ENCODE data around the gene UBE2N.
A peak's percentile ranks its signal among the peaks of the same experiment; 100 is the strongest.

The UBE2N gene

DNA sequence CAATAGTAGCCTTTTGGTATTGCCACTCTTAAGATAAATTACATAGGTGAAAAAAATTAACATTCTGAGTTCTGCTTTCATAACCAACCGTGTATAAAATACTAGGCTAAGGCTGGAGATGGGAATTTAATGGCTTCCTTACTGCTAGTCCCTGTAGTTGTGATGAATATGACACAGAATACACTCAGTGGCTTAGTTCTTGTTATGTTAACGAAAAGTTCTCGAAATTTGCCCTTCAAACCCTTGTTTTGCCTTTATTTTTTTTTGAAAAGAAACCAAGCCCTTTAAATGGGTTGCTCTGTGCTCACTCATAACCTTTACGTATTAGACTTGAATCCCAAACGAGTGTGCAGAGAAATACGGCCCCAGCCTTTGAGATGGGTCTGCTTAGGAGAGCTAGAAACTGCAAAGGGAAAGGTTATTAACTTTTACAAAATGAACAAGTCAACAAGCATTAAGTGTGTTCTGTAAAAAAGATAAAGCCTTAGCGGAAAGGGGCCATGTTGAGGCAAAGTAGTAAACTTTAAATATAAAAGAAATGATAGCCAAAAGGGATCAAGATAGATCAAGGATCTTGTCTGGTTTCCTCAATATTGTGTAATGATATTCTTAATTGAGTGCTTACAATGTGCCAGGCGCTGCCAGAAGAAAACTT is 62.3 kb downstream of the UBE2N start:
- no peak for DNase-seq

DNA sequence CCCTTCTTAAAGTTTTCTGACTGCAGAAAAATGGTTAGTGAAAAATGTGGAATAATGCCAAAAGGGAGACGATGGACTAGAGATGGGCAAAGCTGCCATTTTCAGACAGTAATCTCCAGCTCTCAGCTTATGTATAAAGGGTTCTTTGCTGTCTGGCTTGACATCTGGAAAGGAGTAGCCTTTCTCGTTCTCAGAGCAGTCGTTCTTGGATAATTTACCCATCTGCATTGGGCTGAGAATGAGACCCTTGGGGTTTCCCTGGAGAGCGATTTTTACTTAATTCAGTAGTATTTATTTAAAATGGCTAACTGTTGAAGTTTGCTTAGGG is 62.8 kb downstream of the UBE2N start:
- no peak for DNase-seq

DNA sequence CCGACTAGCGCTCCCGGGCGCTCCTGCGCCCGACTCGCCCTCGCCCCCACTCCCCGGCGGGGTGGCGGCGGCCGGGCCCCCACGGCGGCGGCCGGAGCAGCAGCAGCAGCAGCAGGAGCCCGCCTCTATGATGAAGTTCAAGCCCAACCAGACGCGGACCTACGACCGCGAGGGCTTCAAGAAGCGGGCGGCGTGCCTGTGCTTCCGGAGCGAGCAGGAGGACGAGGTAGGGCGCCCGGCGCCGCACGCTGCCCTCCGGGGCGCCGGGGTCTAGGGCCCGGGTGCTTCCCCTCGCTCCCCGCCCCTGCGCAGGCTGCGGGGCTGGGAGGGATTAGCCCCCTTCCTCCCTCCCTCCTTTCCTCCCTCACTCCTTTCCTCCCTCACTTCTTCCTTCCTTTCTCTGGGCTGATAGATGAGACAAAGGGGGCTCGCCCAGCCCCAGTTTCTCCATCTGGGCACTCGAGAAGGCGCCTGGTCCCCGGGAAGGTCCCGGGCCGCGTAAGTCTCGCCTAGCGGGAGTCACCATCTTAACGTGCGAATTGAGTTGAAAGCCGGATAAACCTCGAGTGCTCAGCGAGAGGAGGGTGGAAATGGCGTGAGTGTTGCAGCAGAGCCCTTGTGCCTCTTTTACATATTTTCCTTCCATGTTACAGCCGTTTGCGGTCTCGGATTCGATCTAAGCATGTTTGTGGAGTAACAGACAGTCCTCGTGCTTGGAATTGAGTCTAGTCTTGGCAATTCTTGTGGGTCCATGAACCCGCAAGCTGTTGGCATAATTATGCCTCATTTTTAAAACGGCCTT is 63.4 kb downstream of the UBE2N start:
- peak; percentile 76 to 83 for DNase-seq

DNA sequence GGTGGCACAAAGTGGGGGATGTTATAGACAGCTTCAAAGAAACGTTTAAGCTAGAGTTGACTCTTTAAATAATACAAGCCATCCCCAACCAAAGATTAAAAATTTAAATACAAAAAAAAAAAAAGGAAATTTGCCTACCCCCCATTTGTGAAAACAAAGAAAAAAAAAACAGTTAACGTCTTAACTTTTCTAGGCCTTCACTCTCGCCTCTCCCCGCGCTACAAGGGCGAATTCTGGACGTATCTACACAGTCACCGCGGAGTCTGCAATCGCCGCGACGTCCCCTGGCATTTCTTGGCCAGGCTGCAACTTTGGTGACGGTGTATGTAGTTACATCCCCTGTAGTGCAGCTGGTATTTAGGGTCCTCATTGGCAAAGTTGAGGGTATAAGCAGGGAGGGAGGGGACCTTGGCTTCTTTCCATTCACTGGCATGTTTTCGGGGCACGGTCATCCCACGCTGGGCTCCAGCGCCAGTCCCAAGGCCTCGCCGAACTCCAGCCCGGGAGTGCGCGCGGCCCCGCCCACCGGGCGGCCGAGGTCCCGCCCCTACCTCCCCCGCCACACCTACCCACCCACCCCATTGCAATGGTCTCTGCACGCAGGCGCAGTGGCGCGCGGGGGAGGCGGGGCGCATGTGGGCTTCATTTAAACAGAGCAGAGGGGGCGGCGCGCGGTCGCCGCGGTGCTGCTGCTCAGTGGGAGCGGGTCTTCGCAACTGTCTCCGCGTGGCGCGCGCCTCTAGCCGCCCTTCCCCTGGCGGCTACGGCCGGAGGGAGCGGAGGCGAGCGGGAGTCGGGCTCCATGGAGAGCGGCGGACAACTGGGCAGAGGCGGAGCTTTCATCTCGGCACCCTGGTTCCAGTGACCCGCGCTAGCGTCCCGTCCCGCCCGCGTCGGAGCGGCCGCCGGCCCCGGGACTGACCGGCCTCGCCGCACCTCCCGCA is 64.2 kb downstream of the UBE2N start, which contains the start of gene NUDT4:
TSS of gene NUDT4 (plus strand) at position 674 of the 944 bp plus-strand sequence. CDS start 398 bp downstream, outside the sequence.
- DNase-seq = peak; percentile 90 to 93

DNA sequence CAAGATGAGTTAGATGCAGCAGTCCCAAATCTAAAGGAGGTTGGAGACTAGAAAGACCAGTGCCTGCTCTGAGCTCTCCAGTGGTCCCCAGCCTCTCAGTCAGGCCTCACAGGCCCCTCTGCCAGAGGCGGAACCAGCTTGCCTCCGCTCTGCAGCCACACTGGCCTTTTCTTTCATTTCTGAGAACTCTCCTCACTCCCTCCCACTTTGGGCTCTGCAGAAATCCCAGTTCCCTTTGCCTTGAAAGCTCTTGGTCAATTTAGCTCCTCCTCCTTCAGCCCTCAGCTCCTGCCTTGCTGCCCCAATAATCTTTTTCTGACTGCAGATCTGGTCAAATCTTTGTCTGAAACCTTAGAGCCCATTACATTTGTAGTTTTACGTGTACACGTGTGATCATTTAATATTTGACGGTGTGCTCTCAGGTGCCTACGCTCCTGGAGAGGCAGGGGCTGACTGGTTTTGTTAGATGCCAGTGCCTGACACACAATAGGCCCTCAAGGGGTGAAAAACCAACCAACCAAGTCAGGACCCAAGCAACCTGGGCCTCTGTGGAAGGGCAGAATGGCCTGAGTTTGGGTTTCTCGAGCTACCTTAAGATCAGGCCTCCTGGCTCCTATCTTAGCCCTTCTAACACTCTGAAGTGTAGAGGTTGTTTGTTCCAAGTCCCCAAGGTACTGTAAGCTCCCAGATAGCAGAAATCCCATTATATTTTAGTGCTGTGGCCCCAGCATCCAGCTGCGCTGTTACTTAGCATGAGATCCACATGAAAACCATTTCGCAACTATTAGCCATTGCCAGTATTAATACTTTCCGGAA is 65.1 kb downstream of the UBE2N start:
- peak; percentile 89 for DNase-seq

DNA sequence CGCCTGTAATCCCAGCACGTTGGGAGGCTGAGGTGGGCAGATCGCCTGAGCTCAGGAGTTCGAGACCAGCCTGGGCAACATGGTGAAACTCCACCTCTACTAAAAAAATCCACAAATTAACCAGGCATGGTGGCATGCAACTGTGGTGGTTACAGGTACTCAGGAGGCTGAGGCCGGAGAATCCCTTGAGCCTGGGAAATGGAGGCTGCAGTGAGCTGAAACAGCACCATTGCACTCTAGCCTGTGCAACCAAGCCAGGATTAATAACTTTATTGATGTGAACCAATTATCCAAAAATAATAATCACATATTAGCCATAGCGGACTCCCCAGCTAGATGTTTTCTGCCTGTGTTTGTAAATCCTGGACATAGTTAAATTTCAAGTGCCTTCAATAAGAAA is 65.8 kb downstream of the UBE2N start:
- no peak for DNase-seq

DNA sequence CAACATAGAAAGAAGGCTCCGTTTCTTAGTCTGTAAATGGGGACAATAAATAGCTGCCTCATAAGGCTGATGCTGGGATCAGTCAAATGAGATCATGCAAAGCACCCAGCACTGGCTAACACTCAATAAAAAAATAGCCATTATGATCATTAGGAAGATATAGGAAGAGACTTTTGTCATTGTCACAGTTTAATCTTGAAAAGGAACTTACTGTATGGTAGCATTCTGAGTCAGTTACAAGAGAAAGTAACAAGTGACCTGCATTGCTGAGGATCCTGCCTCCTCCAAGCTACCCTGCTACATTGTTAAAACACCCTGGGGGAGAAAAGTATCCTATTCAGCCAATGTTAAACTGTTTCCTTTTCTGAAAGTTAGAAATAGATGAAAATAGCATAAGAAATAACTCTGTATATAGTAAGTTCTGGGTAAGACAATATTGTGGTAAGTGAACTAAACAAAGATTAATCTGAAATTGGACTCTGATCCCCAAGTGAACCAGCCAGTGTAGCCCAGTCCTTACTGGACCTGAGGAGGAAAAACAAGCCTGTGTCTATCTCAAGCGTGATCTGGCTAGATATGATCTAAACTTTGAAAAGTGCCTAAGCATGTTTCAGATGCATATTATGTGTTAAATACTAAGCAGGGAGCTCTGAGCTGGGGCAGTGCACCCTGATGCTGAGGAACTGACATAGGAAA is 67.6 kb downstream of the UBE2N start:
- peak; percentile 23 to 46 for DNase-seq

DNA sequence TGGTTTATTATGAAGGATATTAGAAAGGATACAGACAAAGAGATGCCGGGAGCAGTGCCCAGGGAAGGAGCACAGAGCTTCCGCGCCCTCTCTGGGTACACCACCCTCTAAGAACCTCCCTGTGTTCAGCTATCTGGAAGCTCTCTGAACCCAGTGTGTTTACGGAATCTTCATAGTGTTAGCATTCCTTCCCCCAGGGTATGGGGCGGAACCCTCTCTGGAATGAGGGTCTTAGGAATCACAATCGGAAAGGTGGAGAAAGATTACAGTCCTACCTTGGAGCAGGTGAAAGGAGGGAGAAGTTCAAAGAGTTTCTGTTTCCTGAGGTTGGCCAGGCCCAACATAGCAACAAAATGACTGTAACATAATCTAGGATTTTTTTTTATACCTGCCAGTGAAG is 70.8 kb downstream of the UBE2N start:
- no peak for DNase-seq

DNA sequence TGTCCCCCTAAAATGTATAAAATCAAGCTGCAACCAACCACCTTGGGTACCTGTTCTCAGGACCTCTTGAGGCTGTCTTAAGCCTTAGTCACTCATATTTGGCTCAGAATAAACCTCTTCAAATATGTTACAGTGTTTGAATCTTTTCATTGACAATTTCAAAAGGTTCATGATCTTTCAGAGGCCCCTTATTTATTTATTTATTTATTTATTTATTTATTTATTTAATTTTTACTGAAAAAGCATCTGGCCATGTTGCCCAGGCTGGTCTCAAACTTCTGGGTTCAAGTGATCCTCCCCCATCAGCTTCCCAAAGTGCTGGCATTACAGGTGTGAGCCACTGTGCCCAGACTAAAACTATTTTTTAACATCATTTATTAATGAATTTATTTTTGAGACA is 72.2 kb downstream of the UBE2N start:
- DNase-seq = no peak

DNA sequence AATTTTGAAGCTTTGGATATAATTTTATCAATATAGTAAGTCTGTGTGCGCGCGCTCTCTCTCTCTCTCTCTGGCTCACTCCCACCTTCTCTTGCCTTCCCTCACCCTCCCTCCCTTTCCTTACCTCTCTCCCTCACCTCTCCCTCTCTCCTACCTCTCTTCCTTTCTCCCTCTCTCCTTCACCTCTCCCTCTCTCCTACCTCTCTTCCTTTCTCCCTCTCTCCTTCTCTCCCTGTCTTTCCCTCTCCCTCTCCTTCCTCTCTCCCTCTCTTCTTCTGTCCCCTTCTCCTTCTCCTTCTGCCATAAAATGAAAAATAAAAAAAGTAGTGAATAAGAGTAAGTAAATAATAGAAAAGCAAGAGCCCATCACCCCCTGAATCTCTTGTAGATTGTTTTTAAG is 73.0 kb downstream of the UBE2N start:
- no peak for DNase-seq

DNA sequence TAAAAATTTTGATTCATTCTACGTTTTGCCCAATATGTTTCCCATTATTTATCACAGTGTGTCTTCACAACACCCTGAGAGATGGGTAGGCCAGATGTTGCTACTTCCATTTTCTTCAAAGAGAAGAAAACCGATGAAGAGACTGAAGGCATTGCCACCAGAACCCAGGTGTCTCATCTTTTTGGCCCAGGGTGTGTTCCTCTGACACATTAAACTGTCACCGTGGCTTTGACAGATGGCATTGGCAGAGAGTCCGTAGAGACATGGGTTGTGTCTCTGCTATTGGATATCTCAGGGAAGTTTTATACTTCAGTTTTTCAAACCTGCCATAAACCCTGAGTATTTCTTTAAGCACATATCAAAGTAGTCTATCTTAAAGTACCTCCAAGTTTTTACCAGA is 75.3 kb downstream of the UBE2N start:
- DNase-seq = no peak

DNA sequence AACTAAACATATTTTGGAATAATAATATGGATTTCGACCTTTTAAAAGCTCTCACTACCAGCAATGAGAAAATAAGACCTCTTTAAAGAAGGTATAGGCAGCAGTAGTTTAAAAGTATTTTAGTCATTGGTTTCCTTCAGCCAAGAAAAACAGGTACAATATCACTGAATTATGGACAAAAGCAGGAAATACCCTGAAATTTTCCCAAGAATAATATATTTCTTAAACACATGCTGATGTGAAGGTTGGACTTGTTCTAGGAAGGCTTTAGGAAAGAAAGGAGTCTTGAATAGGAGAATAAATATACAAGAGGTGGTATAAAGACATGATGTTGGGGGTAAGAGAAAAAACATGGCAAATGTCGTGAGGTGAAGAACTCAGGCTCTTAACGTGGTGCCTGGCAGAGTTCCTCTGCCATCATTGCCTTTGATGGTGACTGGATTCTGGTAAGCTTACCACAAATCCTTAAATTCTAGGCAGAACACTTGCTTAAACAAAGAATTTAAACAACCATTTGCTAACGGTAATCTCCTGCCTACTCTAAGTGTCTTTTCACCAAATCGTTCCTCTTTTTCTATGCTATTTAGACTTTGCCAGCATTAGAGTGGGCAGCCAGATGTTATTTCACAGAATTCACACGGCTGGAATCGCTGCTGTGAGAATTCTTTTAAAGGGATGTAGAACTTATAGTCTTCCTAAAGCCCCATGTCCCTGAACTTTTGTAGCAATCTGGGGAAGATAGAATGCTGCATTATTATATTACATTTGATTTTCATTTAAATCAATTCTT is 75.9 kb downstream of the UBE2N start:
- DNase-seq = peak; percentile 57 to 60

DNA sequence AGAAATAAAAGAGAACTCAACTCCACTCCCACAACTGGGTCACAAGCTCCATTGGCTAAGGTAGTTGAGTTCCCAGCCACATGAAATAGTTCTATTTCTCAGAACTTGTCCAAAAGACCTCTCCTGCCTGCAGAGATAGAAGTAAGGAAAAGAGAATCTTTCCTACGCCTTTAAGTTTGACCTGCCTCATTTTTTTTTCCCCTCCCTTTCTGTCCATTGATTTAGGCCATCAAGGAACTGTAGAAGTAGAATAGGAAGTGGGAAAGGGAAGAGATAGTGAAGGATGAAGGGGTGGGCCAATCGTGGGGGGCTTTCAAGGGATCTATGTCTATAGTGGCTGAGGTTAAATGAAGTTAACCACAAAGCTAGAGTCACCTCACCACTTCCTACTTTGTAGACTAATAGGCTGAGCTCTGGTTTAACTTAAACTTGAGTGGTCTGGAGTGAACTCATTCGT is 77.9 kb downstream of the UBE2N start:
- peak; percentile 52 to 60 for DNase-seq

DNA sequence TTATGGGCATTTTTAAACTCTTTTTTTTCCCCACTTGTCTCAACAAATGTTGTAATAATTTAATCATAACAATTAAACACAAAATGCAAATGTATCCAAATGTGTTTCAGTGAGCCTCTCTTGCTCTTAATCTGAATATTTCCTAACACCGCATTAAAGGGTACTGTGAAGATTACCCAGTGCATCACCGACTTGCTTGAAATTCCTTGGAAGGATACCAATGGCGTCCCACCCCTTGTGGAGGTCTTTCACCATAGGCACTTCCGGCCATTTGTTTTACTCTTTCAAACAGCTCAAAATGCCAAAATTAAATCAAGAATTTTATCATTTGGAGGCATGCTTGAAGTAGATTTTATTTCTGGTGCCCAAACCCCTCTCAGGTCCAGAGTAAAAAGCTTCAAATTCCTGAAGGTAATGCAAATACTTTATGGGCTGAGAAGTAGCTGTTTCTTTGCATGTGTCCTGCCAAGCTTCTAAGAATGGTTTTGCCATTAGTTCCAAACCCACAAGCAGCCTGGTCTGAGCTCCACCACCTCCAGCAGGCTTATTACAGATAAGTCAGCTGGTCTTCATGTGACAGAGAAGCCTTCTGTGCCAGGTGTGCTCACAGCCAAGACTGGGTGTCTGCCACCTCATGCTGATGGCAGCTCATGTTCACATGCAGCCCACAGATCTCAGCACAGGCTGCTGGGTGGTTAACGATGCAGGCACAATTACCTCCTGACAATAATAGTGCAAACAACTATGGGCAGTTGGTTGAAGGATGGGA is 80.4 kb downstream of the UBE2N start:
- no peak for DNase-seq

DNA sequence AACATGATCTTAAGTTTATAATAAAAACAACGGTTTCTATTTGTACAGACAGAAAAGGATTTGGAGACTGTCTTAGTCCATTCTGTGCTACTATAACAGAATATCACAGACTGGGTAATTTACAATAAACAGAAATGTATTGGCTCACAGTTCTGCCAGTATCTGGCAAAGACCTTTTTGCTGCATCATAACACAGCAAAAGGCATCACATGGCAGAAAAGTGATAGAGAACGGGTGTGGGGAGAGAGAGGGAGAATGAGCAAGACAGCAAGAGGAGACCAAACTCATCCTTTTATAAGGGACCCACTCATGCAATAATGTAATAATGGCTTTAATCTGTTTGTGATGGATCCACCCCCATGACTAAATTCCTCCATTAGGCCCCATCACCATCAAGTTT is 81.1 kb downstream of the UBE2N start:
- no peak for DNase-seq

DNA sequence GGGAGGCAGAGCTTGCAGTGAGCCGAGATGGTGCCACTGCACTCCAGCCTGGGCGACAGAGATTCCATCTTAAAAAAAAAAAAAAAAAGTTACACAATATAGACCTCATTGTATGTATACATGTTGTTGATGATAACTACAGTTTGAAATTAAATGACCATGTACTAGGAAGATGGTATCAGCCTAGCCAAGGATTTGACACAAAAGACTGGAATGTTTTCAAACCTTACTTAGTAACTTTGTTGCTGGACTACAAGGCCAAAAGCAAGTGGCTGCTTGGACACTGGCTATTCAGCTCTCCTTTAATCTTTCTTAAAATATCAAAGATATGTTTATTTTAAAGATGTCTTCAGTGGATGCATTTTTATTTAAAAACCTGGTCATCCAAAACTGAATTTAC is 82.9 kb downstream of the UBE2N start:
- DNase-seq = no peak

DNA sequence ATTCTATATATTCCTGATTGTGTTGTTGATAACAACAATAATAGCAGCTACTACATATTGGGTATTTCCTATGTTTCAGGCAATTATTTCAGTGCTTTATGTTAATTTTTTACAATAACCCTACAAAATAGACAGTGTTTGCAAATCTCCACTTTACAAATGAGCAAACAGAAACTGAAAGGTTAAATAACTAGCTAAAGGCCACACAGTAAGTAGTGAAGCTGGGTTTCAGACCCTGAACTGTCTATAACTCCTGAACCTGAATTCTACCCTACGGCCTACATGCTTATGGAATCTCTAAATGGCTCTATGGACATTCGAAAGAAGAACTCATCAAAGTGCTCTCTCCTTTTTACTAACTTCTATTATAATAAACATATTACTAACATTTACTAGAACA is 83.7 kb downstream of the UBE2N start:
- DNase-seq = no peak

DNA sequence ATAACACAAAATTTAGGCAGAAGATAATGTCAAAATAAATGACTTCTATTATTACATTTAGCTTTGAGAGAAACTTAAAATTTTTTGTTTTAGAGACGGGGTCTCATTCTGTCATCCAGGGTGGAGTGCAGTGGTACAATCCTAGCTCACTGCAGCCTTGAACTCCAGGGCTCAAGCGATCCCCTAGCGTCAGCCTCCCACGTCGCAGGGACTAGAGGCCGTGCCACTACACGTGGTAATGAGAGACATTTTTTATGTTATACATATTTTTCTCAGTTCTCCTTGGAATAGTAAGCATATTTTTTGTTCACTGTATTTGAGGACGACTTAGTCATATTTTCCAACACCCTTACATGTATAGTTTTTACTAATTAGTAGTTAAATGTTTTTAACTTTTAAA is 85.5 kb downstream of the UBE2N start:
- DNase-seq = no peak

All from inflammatory macrophage (primary cell).